HepG2 (cell line): ENCODE results near the gene MAMDC2. TPM values are rescaled to one million over a fixed set of nuclear protein-coding genes. Genes with fewer than 3 reads are reported as not detected.

Experiments
- ATAC-seq: fragments of 200-7000 bp; cut with Tn5 transposase; 3 replicates; pipeline ENCODE4 v1.9.1; 2020; ENCODE audit warnings: mild to moderate bottlenecking, moderate library complexity
- BruUV-seq: library from RNA; stranded (reverse); fragments of 400-500 nt; replicated peaks from 2 replicates; lab custom pipeline; 2021; lab: Mats Ljungman, UMichigan
- CTCF ChIA-PET: fragments of 300-600 bp; formaldehyde crosslinking; extraction: SDS; loops from one replicate; lab custom pipeline; 2021; ENCODE audit warnings: low total read pairs, inconsistent platforms, low intra/inter-chr PET ratio; lab: Yijun Ruan, JAX
- POLR2A ChIA-PET: fragments of 350-600 bp; sonication (Branson Sonifier 250); formaldehyde crosslinking; loops from one replicate; lab custom pipeline; 2020; ENCODE audit warnings: antibody characterized with exemption, inconsistent platforms; lab: Yijun Ruan, JAX
- DNase-seq: peaks from one replicate; pipeline ENCODE4 v3.0.0-alpha.2; 2015; ENCODE audit warnings: low spot score
- FAIRE-seq: peaks from 3 replicates; lab custom pipeline; 2011; peaks lifted over from hg19 to GRCh38; lab: Jason Lieb, UNC
- H2AFZ ChIP-seq: one replicate; pipeline ENCODE4 v1.6.1; 2011; ENCODE audit warnings: low read length, inconsistent platforms
- H3K27ac ChIP-seq: fragments of 300-600 bp; 3 replicates; pipeline ENCODE4 v1.8.0; 2011; ENCODE audit warnings: mixed run types, mild to moderate bottlenecking, mixed read lengths, low read length, inconsistent platforms; ENCODE audit not compliant: insufficient read depth; ENCODE audit errors: extremely low read length
- H3K27me3 ChIP-seq, 2 experiments: fragments of 200-600 bp in 1 of 2; 2 replicates in 1 of 2; 3 replicates in 1 of 2; pipeline versions ENCODE4 v1.6.0 to v1.8.0; 2011; ENCODE audit warnings: low read length in 2 of 2, mild to moderate bottlenecking in 2 of 2, moderate library complexity in 2 of 2, inconsistent platforms in 1 of 2; ENCODE audit not compliant: insufficient read depth in 2 of 2, control insufficient read depth in 1 of 2
- H3K36me3 ChIP-seq, 2 experiments: fragments of 200-600 bp in 1 of 2; replicated peaks in 1 of 2; 2 replicates in 1 of 2; 3 replicates in 1 of 2; pipeline versions ENCODE4 v1.5.1 to v1.8.0; 2011; ENCODE audit warnings: low read length in 2 of 2, inconsistent platforms in 1 of 2; ENCODE audit not compliant: insufficient read depth in 2 of 2, control insufficient read depth in 1 of 2
- H3K4me1 ChIP-seq: 2 replicates; pipeline ENCODE4 v1.5.1; 2012; ENCODE audit warnings: low read length, inconsistent platforms; ENCODE audit not compliant: insufficient read depth
- H3K4me2 ChIP-seq: 2 replicates; pipeline ENCODE4 v1.6.0; 2011; ENCODE audit warnings: low read depth, low read length, inconsistent platforms
- H3K4me3 ChIP-seq, 3 experiments: fragments of 200-600 bp in 1 of 3; sonication (generic), shearing (Covaris generic) in 1 of 3; replicated peaks in 1 of 3; 2 replicates each; pipeline ENCODE4 v1.5.1; 2011 to 2016; ENCODE audit warnings: low read length in 3 of 3, inconsistent platforms in 2 of 3, low read depth in 2 of 3, mild to moderate bottlenecking in 2 of 3, control low read depth in 1 of 3, mixed read lengths in 1 of 3; ENCODE audit not compliant: insufficient read depth in 1 of 3
- H3K79me2 ChIP-seq: one replicate; pipeline ENCODE4 v1.6.1; 2011; ENCODE audit warnings: low read length, inconsistent platforms; ENCODE audit not compliant: insufficient read depth
- H3K9ac ChIP-seq: 2 replicates; pipeline ENCODE4 v1.6.0; 2011; ENCODE audit warnings: mild to moderate bottlenecking, low read depth, low read length, inconsistent platforms; ENCODE audit not compliant: insufficient read depth
- H3K9me3 ChIP-seq: 2 replicates; pipeline ENCODE4 v1.5.1; 2012; ENCODE audit warnings: mild to moderate bottlenecking, low read length
- H4K20me1 ChIP-seq: 2 replicates; pipeline ENCODE4 v1.6.0; 2011; ENCODE audit warnings: inconsistent platforms, mild to moderate bottlenecking, low read length, moderate library complexity; ENCODE audit not compliant: insufficient read depth
- HNF4A ChIP-seq: sonication (generic); formaldehyde crosslinking; IDR thresholded peaks from 2 replicates; pipeline ENCODE4 v1.4.0; 2020; ENCODE audit warnings: missing genetic modification reagents
- ZNF350 ChIP-seq: sonication (generic); formaldehyde crosslinking; IDR thresholded peaks from 2 replicates; pipeline ENCODE4 v1.4.0; 2020; ENCODE audit warnings: mild to moderate bottlenecking, low read depth, missing genetic modification reagents, borderline replicate concordance
- ZNF687 ChIP-seq: sonication (generic); formaldehyde crosslinking; IDR thresholded peaks from 2 replicates; pipeline ENCODE4 v1.5.1; 2020; ENCODE audit warnings: mild to moderate bottlenecking, missing genetic modification reagents, moderate library complexity
- WGBS: methylation state at CpG from one replicate; pipeline ENCODE4 v1.1.6; 2017; ENCODE audit warnings: low lambda C conversion rate; 5-methylcytosine and 5-hydroxymethylcytosine counted together
- in situ Hi-C: cut with HindIII; loops from 2 replicates; pipeline ENCODE4 v1.10.0; 2017; ENCODE audit warnings: low pct_unique_long_range_greater_than_20kb; ENCODE audit not compliant: extremely low pct_ligation_motif_present
- intact Hi-C: fragments of 100-400 bp; cut with micrococcal nuclease; formaldehyde crosslinking; loops from one replicate; pipeline ENCODE4 v1.10.0; 2022; ENCODE audit not compliant: unreplicated experiment
- polyA plus RNA-seq, 8 experiments: library from polyadenylated mRNA; depleted of rRNA in 3 of 8; stranded (reverse) in 7 of 8; unstranded in 1 of 8; fragments of >200 nt; fragmentation: Illumina TruSeq in 4 of 8; extraction: Trizol in 4 of 8; gene quantifications; 2 replicates each; pipeline versions ENCODE4 v1.2.1 to v1.2.3, GENCODE V29; 2011 to 2016; ENCODE audit warnings: low read depth in 4 of 8, missing spikeins in 1 of 8, mixed read lengths in 1 of 8; ENCODE audit not compliant: insufficient read depth in 1 of 8
- total RNA-seq, 5 experiments: library from RNA; depleted of rRNA; stranded (reverse); fragments of >200 nt; fragmentation: Illumina TruSeq; extraction: Trizol; gene quantifications; 2 replicates each; pipeline ENCODE4 v1.2.3, GENCODE V29; 2016; ENCODE audit warnings: low read depth in 1 of 5

MAMDC2 gene
- total and polyA plus RNA-seq, 2 of the 13 experiments (the other 11 are each of a cell fraction or from before 2014, with no cell fraction given): not detected

- no peak overlapping the region for H3K4me3 ChIP-seq
- POLR2A ChIA-PET: no interaction called here
- WGBS: 1% methylated on average over 3 of the region's 3 CpGs
Observed at GRCh38 chr9:70010015-70010414, 33.6 kb upstream of the MAMDC2 start.

More at GRCh38 chr9:70010015-70010414, 33.6 kb upstream of the MAMDC2 start:
- Histone ChIP-seq H2AFZ (no peak overlapping the region), H4K20me1 (no peaks in the 10 kb centered on the region), H3K36me3 (no peaks in the 10 kb centered on the region), H3K4me1 (peaks cover 7% of the 10 kb centered on the region), H3K27me3 (peaks cover 0 to 1% of the 10 kb centered on the region in 2 experiments; a peak in 1 of 5 replicates), H3K4me2 (no peak overlapping the region), H3K79me2 (no peaks in the 10 kb centered on the region), H3K27ac (no peak overlapping the region), H3K9me3 (no peaks in the 10 kb centered on the region), H3K9ac (no peak overlapping the region)
- DNase-seq: no peak
- in situ Hi-C loops: no loop called here
- ATAC-seq: no peak
- intact Hi-C loops: no loop called here
- CTCF ChIA-PET: no interaction called here
- no peak for FAIRE-seq
- TF ChIP-seq ZNF687 (CRISPR knock-in tag) (no peak), HNF4A (peak; percentile 17; the same call in 1 of the 2 replicates), ZNF350 (CRISPR knock-in tag) (no peak)
- BruUV-seq: no TSS peak
